OCI-LY3 (cell line): Measurements from ENCODE around the gene MS4A4E.

ENCODE experiments used
- H2AFZ ChIP-seq: fragments of 200-600, 300-600 bp; shearing (Covaris generic); 2 replicates; pipeline ENCODE4 v1.6.0; 2014; ENCODE audit warnings: antibody characterized with exemption, low read depth, low read length
- H3K27ac ChIP-seq: fragments of 200-600, 300-600 bp; sonication (generic); 2 replicates; pipeline ENCODE4 v1.5.1; 2014; ENCODE audit warnings: mild to moderate bottlenecking, low read length, moderate library complexity, mixed read lengths
- H3K27me3 ChIP-seq: fragments of 200-600, 300-600 bp; sonication (generic); 2 replicates; pipeline ENCODE4 v1.6.1; 2014; ENCODE audit warnings: low read depth, low read length, mixed read lengths
- H3K36me3 ChIP-seq: fragments of 200-600, 300-600 bp; sonication (generic); replicated peaks from 2 replicates; pipeline ENCODE3; 2014; ENCODE audit warnings: low read depth, low read length, mixed read lengths
- H3K4me1 ChIP-seq: fragments of 300-600, 200-600 bp; sonication (generic); 2 replicates; pipeline ENCODE4 v1.6.1; 2014; ENCODE audit warnings: low read length, mixed read lengths
- H3K4me2 ChIP-seq: fragments of 200-600, 300-600 bp; sonication (generic); 2 replicates; pipeline ENCODE4 v1.6.1; 2014; ENCODE audit warnings: low read length, mixed read lengths
- H3K4me3 ChIP-seq: fragments of 300-600, 200-600 bp; sonication (generic); 2 replicates; pipeline ENCODE4 v1.5.1; 2014; ENCODE audit warnings: antibody characterized with exemption, mild to moderate bottlenecking, low read length, moderate library complexity
- H3K79me2 ChIP-seq: fragments of 300-600, 200-600 bp; shearing (Covaris generic); 2 replicates; pipeline ENCODE4 v1.6.1; 2014; ENCODE audit warnings: mild to moderate bottlenecking, low read length, mixed read lengths
- H3K9ac ChIP-seq: fragments of 300-600, 200-600 bp; shearing (Covaris generic); 2 replicates; pipeline ENCODE4 v1.6.0; 2014; ENCODE audit warnings: mild to moderate bottlenecking, low read length, moderate library complexity
- H3K9me3 ChIP-seq: fragments of 200-600, 300-600 bp; shearing (Covaris generic); 2 replicates; pipeline ENCODE4 v1.6.1; 2014; ENCODE audit warnings: low read length, mixed read lengths; ENCODE audit not compliant: insufficient read depth
- H4K20me1 ChIP-seq: fragments of 200-600, 300-600 bp; sonication (generic); 2 replicates; pipeline ENCODE4 v1.6.1; 2016; ENCODE audit warnings: low read length, mixed read lengths; ENCODE audit not compliant: insufficient read depth
- EZH2phosphoT487 ChIP-seq: fragments of 200-600 bp; shearing (Covaris generic); IDR thresholded peaks from 2 replicates; pipeline ENCODE4 v1.6.1; 2018; ENCODE audit warnings: antibody characterized with exemption, mixed run types, low read depth
- TF ChIP-seq, protein P1 (sequence below): fragments of 200-600, 300-600 bp; sonication (generic); IDR thresholded peaks from 2 replicates; pipeline ENCODE4 v1.5.1; 2014; ENCODE audit warnings: antibody characterized with exemption, low read length, low read depth

The MS4A4E gene

GRCh38 chr11:60241786-60242185 is 1.2 kb downstream of the MS4A4E start:
- Histone ChIP-seq H3K4me3 (no peak overlapping the region), H3K27me3 (peaks cover 7% of the 10 kb centered on the region; the same call in 1 of the 2 replicates), H3K4me1 (peaks cover 5% of the 10 kb centered on the region; the same call in 1 of the 2 replicates), H3K9me3 (no peaks in the 10 kb centered on the region; the same call in 1 of the 2 replicates), H3K4me2 (no peak overlapping the region), H3K27ac (no peak overlapping the region), H3K9ac (no peak overlapping the region), H2AFZ (no peak overlapping the region), H4K20me1 (no peaks in the 10 kb centered on the region), H3K36me3 (no peaks in the 10 kb centered on the region), H3K79me2 (no peaks in the 10 kb centered on the region)
- TF ChIP-seq EZH2phosphoT487: no peak
- TF ChIP-seq, protein P1, sequence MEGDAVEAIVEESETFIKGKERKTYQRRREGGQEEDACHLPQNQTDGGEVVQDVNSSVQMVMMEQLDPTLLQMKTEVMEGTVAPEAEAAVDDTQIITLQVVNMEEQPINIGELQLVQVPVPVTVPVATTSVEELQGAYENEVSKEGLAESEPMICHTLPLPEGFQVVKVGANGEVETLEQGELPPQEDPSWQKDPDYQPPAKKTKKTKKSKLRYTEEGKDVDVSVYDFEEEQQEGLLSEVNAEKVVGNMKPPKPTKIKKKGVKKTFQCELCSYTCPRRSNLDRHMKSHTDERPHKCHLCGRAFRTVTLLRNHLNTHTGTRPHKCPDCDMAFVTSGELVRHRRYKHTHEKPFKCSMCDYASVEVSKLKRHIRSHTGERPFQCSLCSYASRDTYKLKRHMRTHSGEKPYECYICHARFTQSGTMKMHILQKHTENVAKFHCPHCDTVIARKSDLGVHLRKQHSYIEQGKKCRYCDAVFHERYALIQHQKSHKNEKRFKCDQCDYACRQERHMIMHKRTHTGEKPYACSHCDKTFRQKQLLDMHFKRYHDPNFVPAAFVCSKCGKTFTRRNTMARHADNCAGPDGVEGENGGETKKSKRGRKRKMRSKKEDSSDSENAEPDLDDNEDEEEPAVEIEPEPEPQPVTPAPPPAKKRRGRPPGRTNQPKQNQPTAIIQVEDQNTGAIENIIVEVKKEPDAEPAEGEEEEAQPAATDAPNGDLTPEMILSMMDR: no peak

GRCh38 chr11:60240662-60241061 is 2.3 kb downstream of the MS4A4E start:
- Histone ChIP-seq H2AFZ (no peak overlapping the region), H3K27ac (no peak overlapping the region), H3K4me3 (no peak overlapping the region), H4K20me1 (no peaks in the 10 kb centered on the region), H3K79me2 (no peaks in the 10 kb centered on the region), H3K4me2 (no peak overlapping the region), H3K4me1 (peaks cover 5% of the 10 kb centered on the region; the same call in 1 of the 2 replicates), H3K36me3 (no peaks in the 10 kb centered on the region), H3K27me3 (peaks cover 7% of the 10 kb centered on the region; the same call in 1 of the 2 replicates), H3K9me3 (no peaks in the 10 kb centered on the region; the same call in 1 of the 2 replicates), H3K9ac (no peak overlapping the region)
- TF ChIP-seq, protein P1: no peak
- no peak for TF ChIP-seq EZH2phosphoT487

DNA sequence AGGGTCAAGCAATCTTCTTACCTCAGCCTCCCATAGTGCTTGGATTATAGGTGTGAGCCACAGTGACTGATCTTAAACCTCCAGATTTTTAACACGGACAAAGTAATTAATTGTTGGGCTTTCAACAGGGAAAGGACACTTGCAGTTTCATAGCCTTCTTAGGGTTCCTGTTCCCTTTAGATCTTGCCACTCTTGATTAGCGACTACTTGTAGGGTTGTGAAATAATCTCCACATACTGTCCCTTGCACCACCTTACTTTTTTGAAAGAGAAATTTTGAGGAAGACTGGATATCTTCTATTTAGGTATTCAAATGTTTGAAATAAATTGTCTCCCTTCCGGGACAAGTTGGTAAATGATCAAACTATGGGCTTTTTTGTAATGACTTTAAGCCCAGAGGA is 7.6 kb downstream of the MS4A4E start:
- no peaks in the 10 kb centered on the region; the same call in 1 of the 2 replicates for H3K9me3 ChIP-seq
- H2AFZ ChIP-seq: no peak overlapping the region
- TF ChIP-seq EZH2phosphoT487: no peak
- TF ChIP-seq, protein P1: no peak
- H4K20me1 ChIP-seq: no peaks in the 10 kb centered on the region
- no peak overlapping the region for H3K9ac ChIP-seq
- H3K79me2 ChIP-seq: no peaks in the 10 kb centered on the region
- H3K36me3 ChIP-seq: no peaks in the 10 kb centered on the region
- H3K4me1 ChIP-seq: peaks cover 12% of the 10 kb centered on the region
- no peak overlapping the region for H3K4me2 ChIP-seq
- no peak overlapping the region for H3K27ac ChIP-seq
- no peaks in the 10 kb centered on the region for H3K27me3 ChIP-seq
- H3K4me3 ChIP-seq: no peak overlapping the region

- Histone ChIP-seq H3K4me1 (peaks cover 7% of the 10 kb centered on the region), H3K9ac (no peak overlapping the region), H3K27me3 (no peaks in the 10 kb centered on the region), H4K20me1 (no peaks in the 10 kb centered on the region), H3K9me3 (no peaks in the 10 kb centered on the region; the same call in 1 of the 2 replicates), H3K79me2 (no peaks in the 10 kb centered on the region), H3K4me2 (no peak overlapping the region; the same call in 1 of the 2 replicates), H2AFZ (no peak overlapping the region), H3K27ac (no peak overlapping the region), H3K4me3 (no peak overlapping the region), H3K36me3 (no peaks in the 10 kb centered on the region)
- TF ChIP-seq, protein P1: no peak
- TF ChIP-seq EZH2phosphoT487: no peak
These were observed 12.3 kb downstream of the MS4A4E start for GRCh38 chr11:60230681-60231080.
